K562 (cell line): ENCODE data around the gene GADD45B. TPM values are rescaled to one million over a fixed set of nuclear protein-coding genes. Genes with fewer than 3 reads are reported as not detected.

Source experiments
- ATAC-seq: fragments of 200-7000 bp; cut with Tn5 transposase; 3 replicates; pipeline ENCODE4 v1.9.1; 2020; ENCODE audit warnings: moderate library complexity
- BruUV-seq: library from RNA; stranded (reverse); fragments of 400-500 nt; replicated peaks from 2 replicates; lab custom pipeline; 2021; lab: Mats Ljungman, UMichigan
- CTCF ChIA-PET: fragments of 300-600 bp; formaldehyde crosslinking; extraction: SDS; loops from one replicate; lab custom pipeline; 2021; ENCODE audit warnings: low intra/inter-chr PET ratio; lab: Yijun Ruan, JAX
- POLR2A ChIA-PET: fragments of 300-600, 350-650 bp; sonication (Branson Sonifier 250); formaldehyde crosslinking; extraction: SDS; loops from one replicate; lab custom pipeline; 2021; ENCODE audit warnings: antibody characterized with exemption, inconsistent platforms; lab: Yijun Ruan, JAX
- DNase-seq, 4 experiments: peaks; one replicate each; pipeline versions ENCODE4 v3.0.0 to v3.0.0-alpha.2; 2011 to 2018; ENCODE audit warnings: low spot score in 3 of 4, mixed read lengths in 3 of 4; ENCODE audit errors: extremely low read depth in 1 of 4
- FAIRE-seq: peaks from 2 replicates; lab custom pipeline; 2011; peaks lifted over from hg19 to GRCh38; lab: Jason Lieb, UNC
- H2AFZ ChIP-seq: 2 replicates; pipeline ENCODE4 v1.6.0; 2011; ENCODE audit warnings: low read depth, low read length, control low read depth, inconsistent platforms
- H3K27ac ChIP-seq: fragments of 200-600 bp; 3 replicates; pipeline ENCODE4 v1.8.0; 2011; ENCODE audit warnings: low read depth, mild to moderate bottlenecking, control low read depth, inconsistent platforms, low read length, moderate library complexity, mixed read lengths; ENCODE audit errors: extremely low read depth
- H3K27me3 ChIP-seq, 2 experiments: fragments of 300-600 bp in 1 of 2; 2 replicates in 1 of 2; 3 replicates in 1 of 2; pipeline versions ENCODE4 v1.6.0 to v1.8.0; 2011; ENCODE audit warnings: inconsistent platforms in 2 of 2, low read length in 2 of 2, mild to moderate bottlenecking in 1 of 2, mixed read lengths in 1 of 2, moderate library complexity in 1 of 2; ENCODE audit not compliant: control insufficient read depth in 2 of 2, insufficient read depth in 2 of 2
- H3K36me3 ChIP-seq: fragments of 300-600 bp; 3 replicates; pipeline ENCODE4 v1.8.0; 2011; ENCODE audit warnings: mild to moderate bottlenecking, low read length, inconsistent platforms; ENCODE audit not compliant: control insufficient read depth, insufficient read depth
- H3K4me1 ChIP-seq, 2 experiments: fragments of 200-600 bp in 1 of 2; replicated peaks in 1 of 2; 2 replicates in 1 of 2; 3 replicates in 1 of 2; pipeline versions ENCODE4 v1.5.1 to v1.8.0; 2011; ENCODE audit warnings: inconsistent platforms in 2 of 2, low read length in 2 of 2, mild to moderate bottlenecking in 1 of 2, mixed read lengths in 1 of 2, moderate library complexity in 1 of 2; ENCODE audit not compliant: control insufficient read depth in 2 of 2, insufficient read depth in 2 of 2
- H3K4me2 ChIP-seq: 2 replicates; pipeline ENCODE4 v1.6.1; 2011; ENCODE audit warnings: low read length, control low read depth, inconsistent platforms, mixed read lengths; ENCODE audit not compliant: insufficient read depth
- H3K4me3 ChIP-seq: fragments of 200-600 bp; sonication (generic), shearing (Covaris generic); 2 replicates; pipeline ENCODE4 v1.5.1; 2016; ENCODE audit warnings: control low read depth, inconsistent platforms
- H3K79me2 ChIP-seq: fragments of 200-600 bp; 3 replicates; pipeline ENCODE4 v1.8.0; 2011; ENCODE audit warnings: low read length, inconsistent platforms; ENCODE audit not compliant: control insufficient read depth, insufficient read depth
- H3K9ac ChIP-seq, 2 experiments: 2 replicates each; pipeline versions ENCODE4 v1.6.0 to v1.6.1; 2011; ENCODE audit warnings: low read depth in 2 of 2, low read length in 2 of 2, control low read depth in 1 of 2, inconsistent platforms in 1 of 2, mild to moderate bottlenecking in 1 of 2, mixed read lengths in 1 of 2; ENCODE audit not compliant: insufficient read depth in 1 of 2
- H3K9me1 ChIP-seq: one replicate; pipeline ENCODE4 v1.6.0; 2011; ENCODE audit warnings: inconsistent platforms, mild to moderate bottlenecking, low read length, moderate library complexity; ENCODE audit not compliant: control insufficient read depth, insufficient read depth
- H3K9me3 ChIP-seq: replicated peaks from 2 replicates; pipeline ENCODE4 v1.5.1; 2011; ENCODE audit warnings: low read depth, low read length, inconsistent platforms; ENCODE audit not compliant: control insufficient read depth, insufficient read depth
- H4K20me1 ChIP-seq: replicated peaks from 2 replicates; pipeline ENCODE4 v1.6.1; 2011; ENCODE audit warnings: low read length, inconsistent platforms, mixed read lengths; ENCODE audit not compliant: control insufficient read depth, insufficient read depth
- ELF1 ChIP-seq: fragments of 200-800 bp; sonication (Bioruptor generic); IDR thresholded peaks from 2 replicates; pipeline ENCODE4 v1.6.1; 2016; ENCODE audit warnings: missing genetic modification characterization, missing compliant biosample characterization
- FOXJ3 ChIP-seq: sonication (generic); formaldehyde crosslinking; IDR thresholded peaks from 2 replicates; pipeline ENCODE4 v1.4.0; 2020; ENCODE audit warnings: mild to moderate bottlenecking, missing genetic modification reagents
- HNRNPL ChIP-seq: fragments of 200-400 bp; formaldehyde crosslinking; IDR thresholded peaks from 2 replicates; pipeline ENCODE4 v1.6.1; 2017; ENCODE audit warnings: low read depth, mild to moderate bottlenecking, low read length
- POLR2G ChIP-seq: fragments of 200-400 bp; formaldehyde crosslinking; IDR thresholded peaks from 2 replicates; pipeline ENCODE4 v1.6.1; 2017; ENCODE audit warnings: low read depth, mild to moderate bottlenecking, antibody characterized with exemption, low read length, moderate library complexity
- RBFOX2 ChIP-seq: fragments of 200-400 bp; formaldehyde crosslinking; IDR thresholded peaks from 2 replicates; pipeline ENCODE4 v1.6.1; 2017; ENCODE audit warnings: low read depth, mild to moderate bottlenecking, low read length, moderate library complexity
- RBM17 ChIP-seq: fragments of 200-400 bp; formaldehyde crosslinking; IDR thresholded peaks from 2 replicates; pipeline ENCODE4 v1.6.1; 2017; ENCODE audit warnings: low read depth, mild to moderate bottlenecking, low read length, borderline replicate concordance
- SMARCA5 ChIP-seq: fragments of 450-650 bp; IDR thresholded peaks from 2 replicates; pipeline ENCODE4 v1.6.1; 2016
- ZNF551 ChIP-seq: fragments of 250-450 bp; sonication (Bioruptor Pico); IDR thresholded peaks from 2 replicates; pipeline ENCODE4 v1.5.0; 2021; ENCODE audit warnings: mild to moderate bottlenecking, moderate library complexity
- WGBS: fragments of 100-300 bp; shearing (Covaris generic); methylation state at CpG from one replicate; pipeline ENCODE4 v1.1.6; 2016; ENCODE audit warnings: low coverage, mixed read lengths; ENCODE audit not compliant: insufficient coverage; ENCODE audit errors: missing lambda C conversion rate; 5-methylcytosine and 5-hydroxymethylcytosine counted together
- in situ Hi-C: fragments of 300-500 bp; cut with MboI; formaldehyde crosslinking; loops from 4 replicates; pipeline ENCODE4 v1.15.0; 2018; ENCODE audit warnings: inconsistent platforms, mixed read lengths
- intact Hi-C: fragments of 100-400 bp; cut with micrococcal nuclease; formaldehyde crosslinking; loops from 2 replicates; pipeline ENCODE4 v1.14.2; 2022
- polyA plus RNA-seq, 8 experiments: library from polyadenylated mRNA; depleted of rRNA in 4 of 8; stranded (reverse) in 5 of 8; unstranded in 3 of 8; fragments of >200 nt; fragmentation: Nextera tagmentation in 2 of 8; fragmentation: Illumina TruSeq in 1 of 8; extraction: Ambion mirVana in 2 of 8; extraction: Trizol in 1 of 8; gene quantifications; 2 replicates each; pipeline versions ENCODE4 v1.2.1 to v1.2.3, GENCODE V29; 2011 to 2014; ENCODE audit warnings: inconsistent platforms in 1 of 8, missing spikeins in 1 of 8
- total RNA-seq, 7 experiments: library from RNA; depleted of rRNA in 6 of 7; stranded (reverse); fragments of >200 nt in 6 of 7; fragmentation: Illumina TruSeq in 2 of 7; extraction: Trizol in 2 of 7; gene quantifications; 2 replicates each; pipeline versions ENCODE4 v1.2.1 to v1.2.3, GENCODE V29; 2011 to 2021; ENCODE audit warnings: low replicate concordance in 1 of 7
- TF ChIP-seq, protein P1 (sequence below): IDR thresholded peaks from 3 replicates; pipeline ENCODE4 v1.6.1; 2011; ENCODE audit warnings: borderline replicate concordance, mild to moderate bottlenecking, moderate library complexity; ENCODE audit not compliant: insufficient read length; ENCODE audit errors: extremely low read depth
- TF ChIP-seq, protein P2 (sequence below): fragments of 250-450 bp; sonication (Bioruptor Pico); IDR thresholded peaks from 2 replicates; pipeline ENCODE4 v1.8.0; 2022; ENCODE audit warnings: inconsistent platforms
- TF ChIP-seq, protein P3 (sequence below): fragments of 250-450 bp; sonication (Bioruptor Pico); IDR thresholded peaks from 2 replicates; pipeline ENCODE4 v1.4.0; 2020

GADD45B gene
- total and polyA plus RNA-seq, 9 of the 15 experiments (the other 6 are each of a cell fraction or from before 2014, with no cell fraction given): 0.06 to 4.1 (median 2.1) TPM

DNA sequence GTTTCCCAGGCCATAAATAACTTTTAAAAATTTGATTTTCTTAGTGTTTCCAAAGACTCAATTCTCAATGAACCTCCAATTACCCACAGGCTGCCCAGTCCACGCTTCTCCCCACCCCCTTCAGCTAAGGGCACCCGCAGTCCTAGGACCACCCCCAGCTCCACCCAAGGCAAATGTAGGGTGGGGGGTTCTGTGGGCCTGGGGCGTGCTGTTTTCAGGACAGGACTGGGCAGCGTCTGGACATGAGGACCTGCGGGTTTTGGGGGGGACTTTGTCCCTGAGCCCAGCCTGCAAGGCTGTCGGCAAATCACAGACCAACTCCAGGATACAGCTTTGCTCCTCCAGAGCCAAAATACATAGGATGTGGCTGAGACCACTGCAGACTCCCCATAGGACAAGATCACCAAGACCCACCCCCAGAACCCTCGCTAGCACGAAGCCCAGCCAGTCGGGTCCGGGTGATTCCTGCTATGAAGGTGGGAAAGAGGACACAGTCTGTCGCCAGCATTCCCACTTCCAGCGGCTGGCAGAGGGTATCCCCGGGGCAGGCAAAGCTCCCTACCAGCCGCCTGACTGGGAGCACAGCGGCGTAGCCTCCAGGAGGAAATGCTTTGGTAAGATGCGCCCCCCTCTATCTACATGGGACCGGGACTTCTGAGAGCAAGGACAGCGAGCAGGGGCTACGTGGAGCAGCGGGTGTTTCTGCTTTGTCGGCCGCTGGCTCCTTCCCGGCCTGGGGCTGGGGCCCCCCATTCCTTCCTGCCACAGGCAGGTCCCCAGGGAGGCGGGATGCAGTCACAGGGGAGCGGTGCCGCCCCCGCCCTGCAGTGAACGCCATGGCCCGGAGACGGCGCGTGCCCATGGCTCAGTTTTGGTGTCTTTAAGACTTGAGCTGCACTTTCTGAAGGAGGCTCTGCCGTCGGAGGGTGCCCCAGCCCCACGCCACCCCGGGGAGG lies 46.9 kb upstream of the GADD45B start:
- ChIA-PET POLR2A (interaction anchor here (0.5 to 2.6 kb wide), 10 partner anchors 9 to 586 kb away, joined by 3 to 13 read pairs (median 4); no protein-coding TSS in a partner anchor), CTCF (no interaction called here)
- Histone ChIP-seq H3K9ac (peak overlapping the region in 1 of 2 experiments; percentile 75; a peak in 2 of 4 replicates), H3K36me3 (peaks cover 69% of the 10 kb centered on the region; the same call in 2 of the 3 replicates), H3K4me3 (no peak overlapping the region), H3K4me2 (peak overlapping the region; percentile 98; the same call in 1 of the 2 replicates), H3K4me1 (peaks cover 11 to 71% of the 10 kb centered on the region in 2 experiments; a peak in 4 of 5 replicates), H3K9me3 (no peaks in the 10 kb centered on the region), H3K27ac (no peak overlapping the region; the same call in 2 of the 3 replicates), H3K27me3 (no peaks in the 10 kb centered on the region), H4K20me1 (peaks cover 10% of the 10 kb centered on the region; the same call in 1 of the 2 replicates), H3K79me2 (peaks cover 33% of the 10 kb centered on the region), H2AFZ (no peak overlapping the region), H3K9me1 (no peaks in the 10 kb centered on the region)
- BruUV-seq: no TSS peak
- TF ChIP-seq, protein P1, sequence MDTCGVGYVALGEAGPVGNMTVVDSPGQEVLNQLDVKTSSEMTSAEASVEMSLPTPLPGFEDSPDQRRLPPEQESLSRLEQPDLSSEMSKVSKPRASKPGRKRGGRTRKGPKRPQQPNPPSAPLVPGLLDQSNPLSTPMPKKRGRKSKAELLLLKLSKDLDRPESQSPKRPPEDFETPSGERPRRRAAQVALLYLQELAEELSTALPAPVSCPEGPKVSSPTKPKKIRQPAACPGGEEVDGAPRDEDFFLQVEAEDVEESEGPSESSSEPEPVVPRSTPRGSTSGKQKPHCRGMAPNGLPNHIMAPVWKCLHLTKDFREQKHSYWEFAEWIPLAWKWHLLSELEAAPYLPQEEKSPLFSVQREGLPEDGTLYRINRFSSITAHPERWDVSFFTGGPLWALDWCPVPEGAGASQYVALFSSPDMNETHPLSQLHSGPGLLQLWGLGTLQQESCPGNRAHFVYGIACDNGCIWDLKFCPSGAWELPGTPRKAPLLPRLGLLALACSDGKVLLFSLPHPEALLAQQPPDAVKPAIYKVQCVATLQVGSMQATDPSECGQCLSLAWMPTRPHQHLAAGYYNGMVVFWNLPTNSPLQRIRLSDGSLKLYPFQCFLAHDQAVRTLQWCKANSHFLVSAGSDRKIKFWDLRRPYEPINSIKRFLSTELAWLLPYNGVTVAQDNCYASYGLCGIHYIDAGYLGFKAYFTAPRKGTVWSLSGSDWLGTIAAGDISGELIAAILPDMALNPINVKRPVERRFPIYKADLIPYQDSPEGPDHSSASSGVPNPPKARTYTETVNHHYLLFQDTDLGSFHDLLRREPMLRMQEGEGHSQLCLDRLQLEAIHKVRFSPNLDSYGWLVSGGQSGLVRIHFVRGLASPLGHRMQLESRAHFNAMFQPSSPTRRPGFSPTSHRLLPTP: no peak
- TF ChIP-seq FOXJ3 (CRISPR knock-in tag) (no peak), RBFOX2 (0 out of 2 replicates have a peak, but pooled peaks have one; percentile 6), HNRNPL (no peak), ELF1 (tag) (no peak), ZNF551 (CRISPR knock-in tag) (no peak), SMARCA5 (no peak), POLR2G (peak; percentile 60), RBM17 (no peak)
- TF ChIP-seq, protein P2, sequence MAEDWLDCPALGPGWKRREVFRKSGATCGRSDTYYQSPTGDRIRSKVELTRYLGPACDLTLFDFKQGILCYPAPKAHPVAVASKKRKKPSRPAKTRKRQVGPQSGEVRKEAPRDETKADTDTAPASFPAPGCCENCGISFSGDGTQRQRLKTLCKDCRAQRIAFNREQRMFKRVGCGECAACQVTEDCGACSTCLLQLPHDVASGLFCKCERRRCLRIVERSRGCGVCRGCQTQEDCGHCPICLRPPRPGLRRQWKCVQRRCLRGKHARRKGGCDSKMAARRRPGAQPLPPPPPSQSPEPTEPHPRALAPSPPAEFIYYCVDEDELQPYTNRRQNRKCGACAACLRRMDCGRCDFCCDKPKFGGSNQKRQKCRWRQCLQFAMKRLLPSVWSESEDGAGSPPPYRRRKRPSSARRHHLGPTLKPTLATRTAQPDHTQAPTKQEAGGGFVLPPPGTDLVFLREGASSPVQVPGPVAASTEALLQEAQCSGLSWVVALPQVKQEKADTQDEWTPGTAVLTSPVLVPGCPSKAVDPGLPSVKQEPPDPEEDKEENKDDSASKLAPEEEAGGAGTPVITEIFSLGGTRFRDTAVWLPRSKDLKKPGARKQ: no peak
- TF ChIP-seq, protein P3, sequence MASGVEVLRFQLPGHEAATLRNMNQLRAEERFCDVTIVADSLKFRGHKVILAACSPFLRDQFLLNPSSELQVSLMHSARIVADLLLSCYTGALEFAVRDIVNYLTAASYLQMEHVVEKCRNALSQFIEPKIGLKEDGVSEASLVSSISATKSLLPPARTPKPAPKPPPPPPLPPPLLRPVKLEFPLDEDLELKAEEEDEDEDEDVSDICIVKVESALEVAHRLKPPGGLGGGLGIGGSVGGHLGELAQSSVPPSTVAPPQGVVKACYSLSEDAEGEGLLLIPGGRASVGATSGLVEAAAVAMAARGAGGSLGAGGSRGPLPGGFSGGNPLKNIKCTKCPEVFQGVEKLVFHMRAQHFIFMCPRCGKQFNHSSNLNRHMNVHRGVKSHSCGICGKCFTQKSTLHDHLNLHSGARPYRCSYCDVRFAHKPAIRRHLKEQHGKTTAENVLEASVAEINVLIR: no peak
- WGBS: 90% methylated on average over 25 of the region's 37 CpGs
- intact Hi-C loops (no loop called here), in situ Hi-C loops (no loop called here)
- no peak for FAIRE-seq
- no peak for DNase-seq
- no peak for ATAC-seq
